ENCODE results near the gene PIP.
"Not testable (repeated sequence)": the region's sequence is repeated elsewhere in the genome, so short reads cannot be mapped to it uniquely, and the experiment has no call there.

The PIP gene, protein sequence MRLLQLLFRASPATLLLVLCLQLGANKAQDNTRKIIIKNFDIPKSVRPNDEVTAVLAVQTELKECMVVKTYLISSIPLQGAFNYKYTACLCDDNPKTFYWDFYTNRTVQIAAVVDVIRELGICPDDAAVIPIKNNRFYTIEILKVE

GRCh38 chr7:143131781-143132180 is at the start of gene PIP:
TSS of gene PIP (plus strand) at chr7:143132077. CDS start at chr7:143132117, 40 bp downstream.
- peak; percentile 12 for DNase-seq (ENCODE audit: low read depth)

DNA sequence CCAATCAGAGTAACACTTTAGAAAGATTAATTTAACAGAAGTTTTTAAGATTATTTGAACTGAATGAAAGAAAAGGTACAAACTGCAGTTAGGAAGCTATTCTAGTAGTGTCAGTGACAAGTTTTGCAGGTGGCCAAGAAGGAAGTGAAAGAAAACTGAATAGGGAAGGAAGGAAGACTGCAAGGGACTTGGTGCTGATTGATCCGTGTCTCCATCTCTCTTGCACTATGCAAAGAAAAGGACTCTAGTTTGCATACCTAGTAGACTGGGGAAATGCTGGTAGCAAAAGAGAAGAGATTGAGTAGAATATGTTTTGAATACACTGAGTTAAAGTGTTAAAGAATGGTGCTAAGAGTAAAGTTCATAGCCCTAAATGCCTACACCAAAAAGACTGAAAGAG is 46.8 kb upstream of the PIP start:
- no peak for DNase-seq (ENCODE audit: low read depth)

DNA sequence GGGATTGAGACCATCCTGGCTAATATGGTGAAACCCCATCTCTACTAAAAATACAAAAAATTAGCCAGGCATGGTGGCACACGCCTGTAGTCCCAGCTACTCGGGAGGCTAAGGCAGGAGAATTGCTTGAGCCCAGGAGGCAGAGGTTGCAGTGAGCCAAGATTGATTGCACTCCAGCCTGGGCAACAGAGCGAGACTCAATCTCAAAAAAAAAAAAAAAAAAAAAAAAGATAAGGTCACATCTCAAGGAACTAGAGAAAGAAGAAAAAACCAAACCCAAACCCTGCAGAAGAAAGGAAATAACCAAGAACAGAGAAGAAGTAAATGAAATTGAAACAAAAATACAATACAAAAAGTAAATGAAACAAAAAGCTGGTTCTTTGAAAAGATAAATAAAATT is 46.3 kb upstream of the PIP start:
- DNase-seq (ENCODE audit: low read depth), result not testable (repeated sequence)

GRCh38 chr7:143088549-143089231 is 43.2 kb upstream of the PIP start:
- DNase-seq (ENCODE audit: low read depth), result not testable (repeated sequence)

- no peak for DNase-seq (ENCODE audit: low read depth)
Measured at GRCh38 chr7:143096146-143096545, 35.7 kb upstream of the PIP start.

- DNase-seq (ENCODE audit: low read depth), result not testable (repeated sequence)
Measured at GRCh38 chr7:143099579-143099978, 32.3 kb upstream of the PIP start.

- DNase-seq (ENCODE audit: low read depth), result no peak
Measured at GRCh38 chr7:143104759-143105158, 27.1 kb upstream of the PIP start.

DNA sequence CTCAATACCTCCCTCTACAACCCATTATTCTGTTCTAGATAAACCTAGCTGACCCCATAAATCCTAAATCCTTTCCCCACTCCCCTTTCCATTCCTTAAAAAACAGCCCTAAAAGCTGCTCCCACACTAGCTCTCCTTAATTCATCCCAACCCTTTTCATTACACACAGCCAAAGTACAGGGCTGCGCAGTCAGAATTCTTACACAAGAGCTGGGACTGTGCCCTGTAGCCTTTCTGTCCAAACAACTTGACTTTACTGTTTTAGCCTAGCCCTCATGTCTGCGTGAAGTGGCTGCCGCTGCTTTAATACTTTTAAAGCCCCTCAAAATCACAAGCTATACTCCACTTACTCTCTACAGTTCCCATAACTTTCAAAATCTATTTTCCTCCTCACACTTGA is 23.9 kb upstream of the PIP start:
- DNase-seq (ENCODE audit: low read depth), result not testable (repeated sequence)

DNA sequence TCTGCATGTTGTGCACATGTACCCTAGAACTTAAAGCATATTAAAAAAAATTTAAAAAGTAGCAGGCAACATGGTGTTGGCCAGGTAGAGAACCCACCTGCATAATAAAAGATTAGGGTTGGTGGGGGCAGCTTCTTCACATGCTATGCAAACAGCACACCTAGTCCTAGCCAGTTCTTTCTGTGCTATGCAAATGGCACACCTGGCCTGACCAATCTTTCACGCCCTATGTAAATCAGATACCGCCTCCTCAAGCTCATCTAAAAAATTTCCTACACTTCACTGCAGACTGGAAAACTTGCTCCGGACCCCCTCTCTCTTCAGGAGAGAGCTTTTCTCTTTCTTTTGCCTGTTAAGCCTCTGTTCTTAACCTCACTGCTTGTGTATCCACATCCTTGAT is 14.5 kb upstream of the PIP start:
- DNase-seq (ENCODE audit: low read depth), result no peak

DNA sequence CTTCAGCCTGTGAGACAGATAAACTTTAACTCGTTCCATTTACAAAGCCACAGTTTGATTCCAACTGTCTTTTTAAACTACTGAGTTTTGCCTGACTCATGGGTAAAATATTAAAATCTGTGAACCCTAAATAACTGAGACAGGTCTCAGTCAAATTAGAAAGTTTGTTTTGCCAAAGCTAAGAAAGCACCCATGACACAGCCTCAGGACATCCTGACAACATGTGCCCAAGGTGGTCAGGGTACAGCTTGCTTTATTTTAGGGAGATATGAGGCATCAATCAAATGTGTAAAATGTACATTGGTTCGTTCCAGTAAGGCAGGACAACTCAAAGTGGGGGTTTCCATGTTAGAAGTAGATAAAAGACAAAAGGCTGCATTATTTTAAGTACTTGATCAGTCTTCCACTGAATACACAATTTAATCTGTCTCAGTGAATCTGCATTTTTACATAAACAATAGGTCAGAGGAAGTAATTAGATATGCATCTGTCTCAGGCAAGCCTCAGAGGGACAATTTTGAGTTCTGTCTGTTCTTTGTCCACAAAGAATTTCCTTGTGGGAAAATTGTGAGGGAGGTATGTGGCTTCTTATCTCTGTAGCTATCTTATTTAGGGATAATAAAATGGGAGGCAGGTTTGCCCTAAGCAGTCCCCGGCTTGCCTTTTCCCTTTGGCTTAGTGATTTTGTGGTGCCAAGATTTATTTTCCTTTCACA is 11.0 kb upstream of the PIP start:
- DNase-seq (ENCODE audit: low read depth), result peak; percentile 38

DNA sequence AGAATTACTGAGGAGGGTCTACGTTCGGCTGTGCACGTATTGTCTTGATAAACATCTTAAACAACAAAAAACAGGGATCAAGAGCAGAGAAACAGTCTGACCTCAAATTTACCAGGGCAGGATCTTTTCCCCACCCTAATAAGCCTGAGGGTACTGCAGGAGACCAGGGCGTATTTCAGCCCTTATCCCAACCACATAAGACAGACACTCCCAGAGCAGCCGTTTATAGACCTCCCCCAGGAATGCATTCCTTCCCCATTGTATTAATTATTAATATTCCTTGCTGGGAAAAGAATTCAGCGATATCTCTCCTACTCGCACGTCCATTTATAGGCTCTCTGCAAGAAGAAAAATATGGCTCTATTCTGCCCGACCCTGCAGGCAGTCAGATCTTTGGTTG is 8.6 kb upstream of the PIP start:
- not testable (repeated sequence) for DNase-seq (ENCODE audit: low read depth)

- peak; percentile 90 for DNase-seq (ENCODE audit: low read depth)
Measured at GRCh38 chr7:143126146-143126545, 5.7 kb upstream of the PIP start.

- DNase-seq (ENCODE audit: low read depth), result no peak
Measured at GRCh38 chr7:143129051-143129450, 2.8 kb upstream of the PIP start.

GRCh38 chr7:143129477-143129876 is 2.4 kb upstream of the PIP start:
- DNase-seq (ENCODE audit: low read depth), result no peak

DNA sequence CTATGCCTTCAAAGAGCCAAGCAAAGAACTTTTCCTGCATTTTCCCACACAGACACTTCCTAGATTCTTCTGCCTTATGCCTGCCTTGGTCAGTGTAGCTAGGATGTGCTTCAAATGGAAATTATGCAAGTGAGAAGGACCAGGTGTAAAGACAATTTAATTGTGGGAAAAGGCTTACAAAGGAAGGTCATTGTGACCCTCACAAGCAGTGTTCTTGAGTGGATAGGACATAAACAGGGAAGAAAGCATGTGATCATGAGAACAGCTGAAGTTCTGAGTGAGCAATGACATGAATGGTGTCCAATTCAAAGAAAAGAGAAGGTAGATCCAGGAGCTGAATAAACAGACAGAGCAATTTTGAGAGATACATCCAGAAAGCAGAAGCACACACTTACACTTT is 1.3 kb upstream of the PIP start:
- DNase-seq (ENCODE audit: low read depth), result no peak

DNA sequence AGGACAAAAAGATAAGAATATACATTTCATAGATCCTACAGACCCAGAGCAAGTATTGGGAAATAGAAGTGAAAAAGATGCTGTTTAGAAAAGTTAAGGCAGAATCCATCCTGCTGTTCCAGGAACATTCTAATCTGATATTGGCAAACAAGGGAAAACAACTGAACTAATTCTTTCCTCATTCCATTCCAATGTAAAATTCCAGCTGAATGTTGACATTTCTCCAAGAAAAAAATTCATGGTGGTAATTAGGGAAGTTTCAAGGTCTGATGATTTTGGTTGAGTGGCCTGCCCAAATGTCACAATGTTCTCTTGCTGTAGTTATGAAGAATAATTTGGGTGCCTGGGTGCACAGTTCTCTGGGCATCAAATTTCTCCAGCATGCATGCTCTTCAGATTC is 15.2 kb downstream of the PIP start:
- DNase-seq (ENCODE audit: low read depth), result no peak

DNA sequence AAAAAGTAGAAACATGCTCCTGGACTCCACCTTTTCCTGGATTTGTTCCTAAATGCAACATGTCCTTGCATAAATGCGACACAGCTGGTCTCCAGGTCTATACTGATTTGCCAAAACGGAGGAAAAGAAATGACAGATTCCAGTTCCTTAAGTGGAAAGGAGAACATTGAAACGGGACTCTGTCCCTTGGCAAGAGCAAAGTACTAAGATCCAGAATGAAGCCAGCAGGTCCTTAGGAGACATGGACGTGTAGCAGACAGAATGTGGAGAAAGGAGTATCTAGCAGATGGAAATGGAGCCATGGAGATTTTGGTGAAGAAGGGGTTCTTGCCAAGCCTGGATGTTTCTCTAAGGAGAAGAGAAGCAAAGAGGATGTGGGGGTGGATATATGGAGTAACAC is 16.2 kb downstream of the PIP start:
- no peak for DNase-seq (ENCODE audit: low read depth)

DNA sequence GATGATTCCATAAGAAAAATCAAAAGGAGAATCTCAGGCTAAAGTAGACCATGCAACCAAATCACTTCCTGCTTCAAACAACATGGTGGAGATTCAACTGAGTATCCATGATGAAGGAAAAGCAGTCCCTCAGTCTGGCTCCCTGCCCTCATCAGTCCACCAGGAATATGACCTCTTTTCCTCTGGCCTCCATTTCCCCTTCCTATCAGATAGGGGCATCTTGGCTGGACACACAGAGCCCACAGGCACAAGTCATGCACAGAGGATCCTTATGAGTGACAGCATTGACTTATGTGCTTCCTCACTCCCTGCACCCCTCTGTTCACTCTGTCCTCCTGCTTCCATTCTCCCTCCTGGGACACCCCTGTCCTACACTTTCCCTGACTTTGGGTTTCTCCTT is 16.8 kb downstream of the PIP start:
- DNase-seq (ENCODE audit: low read depth), result no peak

DNA sequence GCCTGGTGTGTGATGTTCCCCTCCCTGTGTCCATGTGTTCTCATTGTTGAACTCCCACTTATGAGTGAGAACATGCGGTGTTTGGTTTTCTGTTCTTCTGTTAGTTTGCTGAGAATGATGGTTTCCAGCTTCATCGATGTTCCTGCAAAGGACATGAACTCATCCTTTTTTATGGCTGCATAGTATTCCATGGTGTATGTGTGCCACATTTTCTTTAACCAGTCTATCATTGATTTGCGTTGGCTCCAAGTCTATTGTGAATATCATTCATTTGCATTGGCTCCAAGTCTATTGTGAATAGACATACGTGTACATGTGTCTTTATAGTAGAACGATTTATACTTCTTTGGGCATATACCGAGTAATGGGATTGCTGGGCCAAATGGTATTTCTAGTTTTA is 18.8 kb downstream of the PIP start:
- DNase-seq (ENCODE audit: low read depth), result not testable (repeated sequence)

DNA sequence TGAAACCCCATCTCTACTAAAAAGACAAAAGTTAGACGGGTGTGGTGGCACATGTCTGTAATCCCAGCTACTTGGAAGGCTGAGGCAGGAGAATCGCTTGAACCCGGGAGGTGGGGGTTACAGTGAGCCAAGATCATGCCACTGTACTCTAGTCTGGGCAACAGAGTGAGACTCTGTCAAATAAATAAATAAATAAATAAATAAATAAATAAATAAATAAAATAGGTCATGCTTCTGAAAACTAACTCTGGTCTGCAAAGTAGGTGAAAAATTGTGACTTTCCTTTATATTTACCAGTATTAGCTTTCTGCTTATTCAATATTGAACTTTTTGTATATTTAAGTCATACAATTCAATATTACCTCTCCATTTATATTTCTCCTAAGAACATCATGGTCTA is 26.7 kb downstream of the PIP start:
- not testable (repeated sequence) for DNase-seq (ENCODE audit: low read depth)

- no peak for DNase-seq (ENCODE audit: low read depth)
Measured at GRCh38 chr7:143171697-143172096, 39.8 kb downstream of the PIP start.

DNA sequence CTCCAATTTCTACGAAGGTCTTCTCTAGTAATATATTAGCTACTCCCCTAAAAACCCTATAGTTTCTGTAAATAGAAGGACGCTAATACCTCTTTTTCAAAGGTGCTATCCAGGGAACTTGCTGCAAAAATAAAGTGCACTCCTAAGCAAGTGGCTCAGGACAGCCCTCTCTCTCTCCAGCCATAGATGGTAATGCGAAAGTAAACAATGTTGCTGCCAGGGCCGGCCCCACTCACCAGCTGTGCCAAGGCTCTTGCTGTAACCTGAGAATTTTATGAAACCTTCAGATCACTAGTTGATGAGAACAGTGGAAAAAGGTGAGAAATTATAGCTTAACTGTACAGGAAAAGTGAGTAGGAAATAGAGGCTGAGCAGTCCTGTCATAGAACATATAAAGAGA is 40.5 kb downstream of the PIP start:
- peak; percentile 41 for DNase-seq (ENCODE audit: low read depth)

DNA sequence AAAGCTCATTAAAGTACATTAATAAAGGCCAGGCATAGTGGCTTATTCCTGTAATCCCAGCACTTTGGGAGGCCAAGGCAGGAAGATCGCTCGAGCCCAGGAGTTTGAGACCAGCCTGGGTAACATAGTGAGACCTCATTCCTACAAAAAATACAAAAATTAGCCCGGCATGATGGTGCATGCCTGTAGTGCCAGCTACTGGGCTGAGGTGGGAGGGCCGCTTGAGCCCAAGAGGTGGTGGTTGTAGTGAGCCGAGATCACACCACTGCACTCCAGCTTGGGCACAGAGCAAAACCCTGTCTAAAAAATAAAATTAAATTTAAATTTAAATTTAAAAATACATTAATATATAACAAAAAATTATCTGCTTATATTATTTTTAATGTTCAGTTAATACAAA is 44.3 kb downstream of the PIP start:
- DNase-seq (ENCODE audit: low read depth), result no peak
